ENCODE measurements around the gene CNOT6.
"Not testable (repeated sequence)": the region's sequence is repeated elsewhere in the genome, so short reads cannot be mapped to it uniquely, and the experiment has no call there.

The CNOT6 gene

DNA sequence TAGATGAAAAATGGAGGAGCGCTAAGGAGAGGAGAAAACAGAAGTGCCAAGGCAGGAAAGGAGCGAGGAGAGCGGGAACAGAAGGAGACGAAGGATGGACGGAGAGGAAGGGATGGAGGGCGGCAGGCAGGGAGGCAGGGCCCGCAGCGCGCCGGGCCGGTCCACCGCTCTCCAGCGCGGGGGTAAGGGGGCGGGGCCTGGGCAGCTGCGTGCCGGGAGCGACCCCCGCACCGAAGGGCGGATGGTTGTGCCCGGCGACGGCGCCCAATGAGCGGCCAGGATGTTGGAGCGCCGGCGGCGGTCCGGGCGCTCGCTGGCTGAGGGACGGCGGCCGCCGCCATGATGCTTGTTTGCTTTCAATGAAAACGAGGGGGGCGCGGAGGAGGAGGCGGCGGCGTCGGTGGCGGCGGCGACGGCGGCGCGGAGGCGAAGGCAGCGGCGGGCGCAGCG, at the start of gene CNOT6:
TSS of gene CNOT6 (plus strand) at position 320 of the 450 bp plus-strand sequence. CDS start 34,898 bp downstream, outside the sequence.
- peak; percentile 89 for DNase-seq (ENCODE audit: low read depth)

DNA sequence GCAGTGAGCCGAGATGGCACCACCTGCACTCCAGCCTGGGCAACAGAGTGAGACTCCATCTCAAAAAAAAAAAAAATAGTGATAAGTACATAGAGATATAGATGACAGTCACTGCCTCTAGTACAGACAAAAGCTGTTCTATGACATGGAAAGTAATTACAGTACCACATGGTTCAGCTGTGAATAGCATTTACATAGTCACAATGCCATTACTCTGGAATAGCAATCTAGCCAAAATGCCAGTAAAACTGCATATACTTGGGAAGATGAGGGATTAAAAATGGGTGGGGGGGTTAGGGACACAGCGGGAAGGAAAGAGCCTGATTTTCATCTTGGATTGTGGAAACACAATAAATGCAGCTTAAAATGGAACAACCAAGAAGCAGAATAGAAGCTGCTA, 39.4 kb upstream of the CNOT6 start:
- no peak for DNase-seq (ENCODE audit: low read depth)

DNA sequence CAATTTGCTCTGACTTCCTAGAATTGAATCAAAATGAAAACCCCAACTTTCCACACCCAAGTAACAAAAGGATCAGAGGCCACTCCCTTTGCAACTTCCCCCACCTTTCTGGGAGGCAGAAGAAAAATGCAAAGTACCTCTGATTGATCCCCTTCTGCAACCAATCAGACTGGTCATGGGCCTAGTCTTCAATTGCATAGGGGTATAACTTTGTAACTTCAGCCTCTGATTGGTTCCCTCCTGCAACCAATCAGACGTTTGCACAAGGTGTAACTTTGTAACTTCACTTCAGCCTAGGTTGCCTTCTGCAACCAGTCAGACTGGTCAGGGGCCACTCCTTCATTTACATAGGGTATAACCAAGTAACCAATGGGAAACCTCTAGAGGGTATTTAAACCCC, 38.3 kb upstream of the CNOT6 start:
- no peak for DNase-seq (ENCODE audit: low read depth)

DNA sequence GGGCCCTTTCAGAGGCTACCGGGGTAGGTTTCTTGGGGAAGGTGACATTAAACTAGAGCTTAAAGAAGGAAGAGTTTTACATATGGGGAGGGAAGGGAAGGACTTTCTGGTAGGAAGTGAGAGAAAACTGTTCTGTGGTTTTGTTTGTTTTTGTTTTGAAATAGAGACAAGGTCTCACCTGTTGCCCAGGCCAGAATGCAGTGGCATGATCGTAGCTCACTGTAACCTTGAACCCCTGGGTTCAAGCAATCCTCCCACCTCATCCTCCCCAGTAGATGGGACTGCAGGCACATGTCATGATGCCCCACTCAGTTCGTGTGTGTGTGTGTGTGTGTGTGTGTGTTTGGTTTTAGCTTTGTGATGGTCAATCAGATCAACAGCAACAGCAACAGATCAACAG, 37.4 kb upstream of the CNOT6 start:
- no peak for DNase-seq (ENCODE audit: low read depth)

DNA sequence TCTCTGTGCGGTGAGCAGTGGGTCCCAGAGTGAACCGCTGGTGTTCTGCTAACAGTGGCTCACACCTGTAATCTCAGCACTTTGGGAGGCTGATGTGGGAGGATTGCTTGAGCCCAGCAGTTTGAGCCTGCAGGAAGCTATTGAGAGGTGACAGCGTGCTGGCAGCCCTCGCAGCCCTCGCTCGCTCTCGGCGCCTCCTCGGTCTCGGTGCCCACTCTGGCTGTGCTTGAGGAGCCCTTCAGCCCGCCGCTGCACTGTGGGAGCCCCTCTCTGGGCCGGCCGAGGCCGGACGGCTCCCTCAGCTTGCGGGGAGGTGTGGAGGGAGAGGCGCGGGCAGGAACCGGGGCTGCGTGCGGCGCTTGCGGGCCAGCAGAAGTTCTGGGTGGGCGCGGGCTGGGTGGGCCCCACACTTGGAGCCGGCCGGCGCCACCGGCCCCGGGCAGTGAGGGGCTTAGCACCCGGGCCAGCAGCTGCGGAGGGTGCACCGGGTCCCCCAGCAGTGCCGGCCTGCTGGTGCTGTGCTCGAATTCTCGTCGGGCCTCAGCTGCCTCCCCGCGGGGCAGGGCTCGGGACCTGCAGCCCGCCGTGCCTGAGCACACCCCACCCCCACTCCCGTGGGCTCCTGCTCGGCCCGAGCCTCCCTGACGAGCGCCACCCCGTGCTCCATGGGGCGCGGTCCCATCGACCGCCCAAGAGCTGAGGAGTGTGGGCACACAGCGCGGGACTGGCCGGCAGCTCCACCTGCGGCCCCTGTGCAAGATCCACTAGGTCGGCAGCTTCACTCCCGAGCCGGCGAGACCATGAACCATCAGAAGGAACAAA, 35.1 kb upstream of the CNOT6 start:
- DNase-seq (ENCODE audit: low read depth): not testable (repeated sequence)

DNA sequence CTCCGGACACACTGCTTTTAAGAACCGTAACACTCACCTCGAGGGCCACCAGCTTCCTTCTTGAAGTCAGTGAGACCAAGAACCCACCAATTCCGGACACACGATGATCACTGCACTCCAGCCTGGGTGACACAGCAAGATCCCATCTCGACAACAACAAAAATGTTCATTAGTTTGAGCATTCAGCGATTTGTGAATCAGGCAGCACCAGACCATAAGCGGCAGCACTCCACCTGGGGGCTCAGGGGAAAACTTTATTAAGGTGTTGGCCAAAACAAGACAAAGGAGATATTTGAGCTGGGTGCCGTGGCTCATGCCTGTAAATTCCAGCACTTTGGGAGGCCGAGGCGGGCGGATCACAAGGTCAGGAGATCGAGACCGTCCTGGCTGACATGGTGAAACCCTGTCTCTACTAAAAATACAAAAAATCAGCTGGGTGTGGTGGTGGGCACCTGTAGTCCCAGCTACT, 34.5 kb upstream of the CNOT6 start:
- DNase-seq (ENCODE audit: low read depth): not testable (repeated sequence)

DNA sequence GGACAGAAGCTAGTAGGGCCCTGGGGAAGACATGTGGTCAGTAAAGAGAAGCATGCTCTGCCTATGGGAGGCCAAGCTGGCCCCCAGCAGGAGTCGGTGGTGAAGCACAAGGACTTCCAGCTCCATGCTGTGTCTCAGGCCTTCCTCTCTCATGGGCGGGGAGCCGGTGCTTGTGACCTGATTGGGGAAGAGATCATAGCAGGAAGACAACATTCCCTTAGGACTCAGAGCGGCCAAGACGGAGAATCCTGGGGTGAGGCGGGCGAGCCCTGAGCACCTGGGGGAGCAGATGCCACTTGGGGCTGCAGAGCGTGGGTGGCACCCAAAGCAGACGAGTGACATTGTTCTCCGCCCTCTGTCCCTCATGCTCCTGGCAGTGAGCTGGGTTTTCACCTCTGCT, 33.3 kb upstream of the CNOT6 start:
- DNase-seq (ENCODE audit: low read depth): no peak

DNA sequence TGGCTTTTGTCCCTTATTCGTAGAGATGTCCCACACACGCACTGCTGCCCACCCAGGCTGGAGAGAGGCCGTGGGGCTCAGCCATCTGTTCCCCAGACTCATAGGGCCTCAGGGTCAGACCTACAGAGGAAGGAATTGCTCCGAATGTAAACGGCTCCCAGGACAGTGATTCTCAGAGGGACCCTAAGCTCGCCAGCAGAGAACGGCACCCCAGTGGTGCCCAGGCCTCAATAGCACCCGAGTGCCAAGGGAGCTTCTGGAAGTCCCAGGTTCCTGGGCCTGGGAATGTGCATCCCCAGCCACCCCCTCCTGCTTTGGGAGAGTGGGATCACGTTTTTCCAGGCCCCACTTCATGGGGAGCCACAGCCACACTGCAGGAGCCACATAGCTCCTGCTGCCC, 32.9 kb upstream of the CNOT6 start:
- DNase-seq (ENCODE audit: low read depth): no peak

DNA sequence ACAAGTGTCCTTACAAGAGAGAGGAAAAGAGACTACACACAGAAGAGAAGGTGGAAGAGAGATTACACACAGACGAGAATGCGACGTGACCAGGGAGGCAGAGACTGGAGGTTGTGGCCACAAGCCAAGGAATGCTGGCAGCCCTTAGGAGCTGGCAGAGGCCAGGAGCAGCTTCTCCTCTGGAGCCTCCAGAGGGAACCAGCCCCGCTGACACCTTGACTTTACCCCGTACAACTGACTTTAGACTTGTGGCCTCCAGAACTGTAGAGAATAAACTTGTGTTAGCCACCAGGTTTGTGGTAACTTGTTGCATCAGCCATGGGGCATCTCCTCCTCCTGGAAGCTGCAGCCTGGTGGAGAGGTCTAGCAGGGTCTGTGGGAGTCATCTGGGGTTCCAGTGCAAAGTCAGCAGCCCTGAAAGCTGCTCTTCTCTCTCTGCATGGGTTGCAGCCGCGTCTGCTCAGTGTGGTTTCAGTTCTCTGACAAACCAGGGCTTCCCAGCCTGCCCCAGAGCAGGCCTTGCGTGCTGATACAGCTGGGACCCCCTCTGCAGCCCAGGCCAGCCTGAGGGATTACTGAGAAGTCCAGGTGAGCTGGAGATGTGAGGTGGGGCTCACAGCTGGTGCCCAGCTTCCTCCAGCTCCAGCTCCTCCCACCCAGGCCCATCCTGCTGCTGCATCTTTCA, 30.8 kb upstream of the CNOT6 start:
- no peak for DNase-seq (ENCODE audit: low read depth)

DNA sequence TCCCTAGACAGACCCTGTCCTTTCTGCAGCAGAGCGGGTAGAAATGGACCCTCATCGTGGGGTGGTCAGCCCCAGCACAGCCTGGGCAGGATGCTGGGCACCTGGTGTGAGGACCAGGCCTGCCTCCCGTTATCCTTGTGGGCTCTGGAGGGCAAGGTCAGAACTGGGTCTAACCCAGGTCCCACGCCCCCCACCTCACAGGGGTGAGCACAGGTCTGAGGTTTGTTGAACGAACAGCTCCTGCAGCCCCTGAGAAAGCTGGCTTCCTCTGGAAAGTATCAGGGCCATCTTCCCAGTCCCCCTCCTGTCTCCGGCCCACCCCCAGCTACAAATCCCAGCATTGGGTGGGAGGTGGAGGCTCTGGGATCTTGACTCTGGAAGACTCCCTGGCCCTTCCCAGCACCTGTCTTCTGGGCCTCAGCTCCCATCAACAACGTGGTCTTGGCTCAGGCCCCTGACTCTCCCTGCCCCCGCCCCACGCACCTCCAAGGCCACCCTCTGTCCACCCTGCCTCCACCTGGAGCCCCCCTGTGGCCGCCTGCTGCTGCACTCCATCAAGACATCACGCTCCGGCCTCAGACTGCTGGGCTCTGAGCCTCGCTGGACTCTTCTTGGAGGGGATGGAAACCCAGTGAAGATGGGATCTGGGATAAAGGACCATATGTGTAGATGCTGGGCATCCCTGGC, 30.1 kb upstream of the CNOT6 start:
- DNase-seq (ENCODE audit: low read depth): no peak

DNA sequence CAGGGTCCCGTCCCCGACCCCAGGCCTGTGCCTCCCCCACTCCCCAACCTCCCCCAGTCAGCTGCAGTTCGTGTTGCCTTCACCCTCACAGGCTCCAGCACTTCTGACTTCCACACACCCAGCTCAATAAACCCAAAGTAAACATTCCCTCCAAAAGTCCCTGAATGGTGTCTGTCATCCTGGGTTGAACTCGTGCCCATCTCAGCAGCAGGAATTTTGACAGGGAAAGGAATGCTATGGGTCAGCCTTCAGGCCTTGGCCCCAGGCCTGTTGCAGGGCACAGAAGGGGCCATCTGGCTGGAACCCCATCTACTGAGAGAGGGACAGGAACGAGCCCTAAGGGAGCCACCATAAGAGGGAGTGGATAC, 29.6 kb upstream of the CNOT6 start:
- no peak for DNase-seq (ENCODE audit: low read depth)

DNA sequence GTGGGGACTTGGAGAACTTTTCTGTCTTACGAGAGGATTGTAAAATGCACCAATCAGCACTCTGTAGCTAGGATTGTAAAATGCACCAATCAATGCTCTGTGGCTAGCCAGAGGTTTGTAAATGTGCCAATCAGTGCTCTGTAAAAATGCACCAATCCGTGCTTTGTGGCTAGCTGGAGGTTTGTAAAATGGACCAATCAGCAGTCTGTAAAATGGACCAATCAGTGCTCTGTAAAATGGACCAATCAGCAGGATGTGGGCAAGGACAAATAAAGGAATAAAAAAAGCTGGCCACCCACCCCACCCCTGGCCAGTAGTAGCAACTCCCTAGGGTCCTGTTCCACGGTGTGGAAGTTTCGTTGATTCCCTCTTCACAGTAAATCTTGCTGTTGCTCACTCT, 29.1 kb upstream of the CNOT6 start:
- not testable (repeated sequence) for DNase-seq (ENCODE audit: low read depth)

DNA sequence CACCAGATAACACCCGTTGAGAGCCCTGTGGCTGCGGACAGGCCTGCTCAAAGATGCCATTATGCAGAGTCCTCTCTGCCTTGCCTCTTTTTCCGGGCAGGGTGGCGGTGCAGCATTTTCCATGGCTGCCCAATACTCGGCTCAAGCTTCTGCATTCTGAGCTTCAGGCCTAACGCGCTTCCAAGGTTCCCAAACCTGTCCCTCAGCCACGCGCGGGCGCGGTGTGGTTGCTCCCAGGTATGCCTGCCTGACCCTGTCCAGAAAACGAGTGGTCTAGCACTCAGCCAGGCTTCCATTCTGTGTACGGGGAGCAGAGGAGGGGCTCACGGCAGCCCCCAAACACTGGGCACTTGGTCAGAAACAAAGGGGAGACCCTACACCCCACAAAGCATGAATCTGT, 27.9 kb upstream of the CNOT6 start:
- DNase-seq (ENCODE audit: low read depth): no peak

DNA sequence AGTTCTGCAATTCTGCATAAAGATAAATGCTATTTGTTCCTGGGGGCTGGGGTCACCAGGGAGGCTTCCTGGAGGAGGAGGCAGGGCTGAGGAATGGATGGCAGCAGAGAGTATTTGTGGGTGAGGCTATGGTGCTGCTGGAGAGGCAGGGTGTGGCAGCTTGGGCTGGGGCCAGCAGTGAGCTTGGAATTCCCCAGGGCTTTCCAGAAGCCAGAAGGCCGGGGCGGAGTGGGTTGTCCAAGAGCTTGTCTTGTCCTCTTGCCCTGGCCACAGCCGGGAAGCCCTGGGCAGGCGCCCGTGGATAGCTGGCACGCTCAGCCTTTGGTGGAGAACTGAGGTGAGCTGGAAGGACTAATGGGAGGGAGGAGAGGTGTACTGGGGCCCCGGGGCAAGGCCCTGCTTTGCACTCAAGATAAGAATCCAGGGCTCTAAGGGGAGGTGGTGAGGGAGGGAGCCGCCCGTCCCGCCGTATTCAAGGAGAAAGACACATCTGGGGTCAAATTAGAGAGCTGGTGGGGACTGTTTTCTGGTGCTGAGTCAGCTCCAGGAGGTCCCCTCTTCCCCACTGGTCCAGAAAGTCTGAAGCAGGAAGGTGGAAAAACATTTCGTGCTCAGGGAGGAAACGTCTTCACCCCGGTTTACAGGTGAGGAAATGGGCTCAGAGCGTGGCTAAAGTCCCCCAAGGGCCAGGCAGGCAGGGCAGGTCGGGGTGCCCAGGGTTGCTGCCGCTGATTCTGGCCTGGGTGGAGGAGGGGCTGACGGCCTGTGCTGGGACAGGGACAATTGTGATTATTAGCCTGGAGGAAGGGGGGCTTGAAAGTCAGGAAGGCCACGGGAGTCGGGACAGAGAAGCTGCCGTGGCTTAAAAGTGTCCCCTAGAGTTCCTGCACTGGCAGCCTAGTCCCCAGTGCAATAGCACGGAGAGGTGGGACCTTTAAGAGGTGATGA, 26.9 kb upstream of the CNOT6 start:
- DNase-seq (ENCODE audit: low read depth): no peak

DNA sequence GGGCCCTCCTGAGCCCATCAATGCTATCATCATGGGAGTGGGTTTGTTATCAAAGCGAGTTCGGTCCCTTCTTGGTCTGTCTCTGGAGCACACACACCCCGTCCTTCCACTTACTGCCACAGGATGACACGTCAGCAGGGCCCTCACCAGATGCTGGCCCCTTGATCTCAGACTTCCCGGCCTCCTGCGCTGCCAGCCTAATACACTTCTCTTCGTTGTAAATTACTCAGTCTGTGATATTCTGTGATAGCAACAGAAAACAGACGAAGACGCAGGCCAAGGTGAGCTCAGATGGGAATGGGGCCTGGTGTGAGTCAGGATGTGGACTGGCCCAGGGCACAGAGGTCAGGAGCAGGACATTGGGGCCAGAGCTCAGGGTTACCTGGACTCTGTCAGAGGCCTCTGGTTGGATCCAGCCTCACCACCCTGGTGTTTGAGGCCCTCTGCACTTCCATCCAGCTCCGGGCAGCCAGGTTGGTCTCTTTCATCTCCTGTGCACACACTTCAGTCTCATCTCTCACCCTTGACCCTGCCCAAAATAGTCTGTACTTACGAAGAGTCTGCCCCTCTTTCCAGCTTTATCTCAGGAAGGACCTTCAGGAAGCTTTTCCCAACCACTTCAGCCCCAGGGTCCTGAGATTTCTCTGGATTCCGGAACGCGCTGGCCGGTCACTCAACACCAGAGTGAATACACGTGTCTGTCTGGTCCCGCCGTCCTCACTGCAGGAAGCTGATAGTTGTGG, 26.0 kb upstream of the CNOT6 start:
- no peak for DNase-seq (ENCODE audit: low read depth)

DNA sequence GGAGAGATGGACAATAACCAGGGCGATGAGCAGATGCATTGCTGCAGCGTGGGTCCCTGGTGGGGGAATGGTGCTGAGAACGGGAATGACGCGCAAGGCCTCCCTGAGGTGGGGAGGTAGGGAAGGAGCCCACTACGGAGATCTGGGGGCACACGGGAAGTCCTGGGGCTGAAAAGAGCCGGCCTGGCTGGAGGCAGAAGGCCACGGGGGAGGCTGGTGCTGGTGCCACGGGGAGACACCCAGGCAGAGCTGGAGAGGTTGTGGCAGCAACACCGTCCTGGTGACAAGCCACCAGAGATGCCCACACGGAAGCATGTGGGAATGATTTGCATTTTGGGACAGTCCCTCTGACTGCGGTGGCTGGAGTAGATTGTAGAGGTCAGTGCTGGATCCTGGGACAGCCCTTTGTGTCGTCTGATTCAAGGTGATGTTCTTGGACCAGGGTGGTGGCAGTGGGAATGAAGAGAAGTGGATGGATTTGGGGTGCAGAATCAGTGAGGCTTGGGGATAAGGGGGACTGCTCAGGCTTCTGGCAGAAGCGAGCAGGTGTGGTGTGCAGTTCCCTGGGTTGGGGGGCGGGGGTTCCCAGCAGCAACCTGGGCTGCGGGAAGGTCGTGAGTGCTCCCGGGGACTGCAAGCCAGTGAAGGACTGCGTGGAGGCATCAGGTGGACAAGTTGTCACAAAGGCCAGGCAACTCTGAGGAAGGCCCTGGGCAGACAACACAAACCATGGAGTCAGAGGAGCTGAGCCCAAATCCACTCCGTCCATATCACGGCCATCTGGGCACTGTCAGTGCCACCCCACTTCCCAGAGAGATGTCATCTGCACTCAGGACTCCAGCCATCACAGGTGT, 25.2 kb upstream of the CNOT6 start:
- no peak for DNase-seq (ENCODE audit: low read depth)

DNA sequence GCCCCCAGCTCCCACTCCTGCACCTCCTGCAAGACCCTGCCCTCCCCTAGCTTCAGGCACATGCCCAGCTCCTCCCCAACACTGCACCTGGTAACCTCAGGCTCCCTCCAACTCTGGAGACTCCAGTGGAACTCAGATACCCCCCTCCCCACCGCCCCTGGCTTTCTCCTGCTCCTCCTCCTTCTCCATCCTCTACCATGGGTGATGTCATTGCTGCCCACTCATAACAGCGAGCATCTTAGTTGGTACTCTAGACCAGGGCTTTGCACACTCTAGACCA, 24.7 kb upstream of the CNOT6 start:
- no peak for DNase-seq (ENCODE audit: low read depth)

DNA sequence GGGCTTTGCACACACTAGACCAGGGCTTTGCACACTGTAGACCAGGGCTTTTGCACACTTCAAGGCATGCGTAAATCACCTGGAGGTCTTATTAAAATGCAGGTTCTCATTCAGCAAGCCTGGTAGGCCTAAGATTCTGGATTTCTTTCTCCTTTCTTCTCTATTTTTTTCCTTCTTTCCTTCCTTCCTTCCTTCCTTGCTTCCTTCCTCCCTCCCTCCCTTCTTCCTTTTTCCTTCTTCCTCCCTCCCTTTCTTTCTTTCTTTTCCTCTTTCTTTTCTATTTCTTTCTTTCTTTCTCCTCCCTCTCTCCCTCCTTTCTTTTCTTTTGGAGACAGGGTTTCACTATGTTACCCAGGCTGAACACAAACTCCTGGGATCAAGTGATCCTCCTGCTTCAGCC, 24.3 kb upstream of the CNOT6 start:
- DNase-seq (ENCODE audit: low read depth): no peak

DNA sequence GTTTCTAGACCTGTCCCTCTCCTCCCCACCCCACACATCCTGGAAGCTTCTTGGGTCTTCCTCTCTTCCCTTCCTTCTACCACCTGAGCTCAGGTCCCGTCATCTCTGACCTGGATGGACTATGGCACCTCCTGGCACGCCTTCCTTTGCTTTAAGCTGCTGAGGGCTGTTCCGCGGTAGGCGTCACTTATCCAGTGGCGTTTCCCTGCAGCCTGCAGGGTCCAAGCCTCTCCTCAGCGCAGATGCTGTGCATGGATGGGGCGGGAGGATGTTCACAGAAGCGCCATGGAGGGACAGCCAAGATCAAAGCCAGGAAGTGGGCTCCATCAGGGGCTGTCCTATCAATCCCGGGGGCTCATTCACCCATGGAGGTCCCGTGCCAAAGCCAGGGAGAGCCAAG, 23.8 kb upstream of the CNOT6 start:
- DNase-seq (ENCODE audit: low read depth): no peak

DNA sequence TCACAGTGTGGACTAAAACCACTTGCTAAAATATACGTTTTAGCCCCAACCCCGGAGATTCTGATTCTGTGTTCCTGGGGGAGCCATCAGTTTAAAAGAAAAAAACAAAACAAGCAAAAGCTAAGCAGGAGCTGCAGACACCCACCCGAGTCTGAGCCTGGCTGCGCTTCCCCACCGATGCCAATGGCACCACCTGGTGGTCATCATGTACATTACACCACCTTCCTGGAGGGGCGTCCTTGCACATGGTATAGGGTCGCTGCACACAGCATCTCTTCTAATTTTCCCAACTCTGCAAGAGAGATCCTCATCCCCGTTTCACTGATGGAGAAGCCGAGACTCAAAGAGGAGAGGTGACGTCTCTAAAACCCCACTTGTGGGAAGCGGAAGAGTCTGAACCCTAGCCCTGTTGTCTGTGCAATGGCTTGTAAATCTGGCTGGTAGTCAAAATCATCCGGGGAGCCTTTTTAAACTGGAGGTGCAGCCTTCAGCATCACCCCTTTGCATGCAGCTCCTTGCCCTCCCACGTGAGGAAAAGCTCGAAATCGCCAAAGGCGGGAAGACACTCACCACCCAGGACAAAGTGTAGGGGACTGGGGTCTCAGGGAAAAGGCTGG, 23.1 kb upstream of the CNOT6 start:
- DNase-seq (ENCODE audit: low read depth): peak; percentile 43

All from stimulated activated CD4-positive, alpha-beta T cell treated with anti-CD3 and anti-CD28 coated beads, Interleukin-2, amount 100 ng/mL, for 4 hours (primary cell).